Peyer's patch (tissue), 4 donors: ENCODE data around the gene LNX2. TPM values are rescaled to one million over a fixed set of nuclear protein-coding genes. Genes with fewer than 3 reads are reported as not detected.

ENCODE experiments used
- DNase-seq, 3 donors: peaks; one replicate each; pipeline ENCODE4 v3.0.0-alpha.2; 2017 to 2019
- H3K27ac ChIP-seq, 4 donors: fragments of 200-600 bp; sonication (generic); one replicate each; pipeline ENCODE4 v1.5.1; 2016 to 2019
- H3K27me3 ChIP-seq, 2 donors: fragments of 200-600 bp; sonication (generic); one replicate each; pipeline ENCODE4 v1.5.1; 2019
- H3K36me3 ChIP-seq, 3 donors: fragments of 200-600 bp; sonication (generic); one replicate each; pipeline ENCODE4 v1.5.1; 2016 to 2019
- H3K4me1 ChIP-seq, 4 donors: fragments of 200-600 bp; sonication (generic); one replicate each; pipeline ENCODE4 v1.5.1; 2016 to 2019
- H3K4me3 ChIP-seq, 4 donors: fragments of 200-600 bp; sonication (generic); 1 replicate in 3 of 4; 2 replicates in 1 of 4; pipeline ENCODE4 v1.5.1; 2016 to 2019; ENCODE audit warnings: mild to moderate bottlenecking in 1 of 4
- H3K9me3 ChIP-seq, 4 donors: fragments of 200-600 bp; sonication (generic); one replicate each; pipeline ENCODE4 v1.5.1; 2016 to 2019; ENCODE audit warnings: mild to moderate bottlenecking in 1 of 4
- CTCF ChIP-seq, 6 experiments: fragments of 450-650 bp in 4 of 6; fragments of 200-600 bp in 2 of 6; sonication (generic) in 1 of 6; IDR thresholded peaks; one replicate each; pipeline ENCODE4 v1.5.1; 2017 to 2019; ENCODE audit warnings: antibody characterized with exemption in 6 of 6, mild to moderate bottlenecking in 3 of 6, moderate library complexity in 1 of 6
- POLR2A ChIP-seq, 2 donors: fragments of 450-650 bp; IDR thresholded peaks; one replicate each; pipeline ENCODE4 v1.5.1; 2017; ENCODE audit warnings: antibody characterized with exemption in 2 of 2, mild to moderate bottlenecking in 2 of 2, moderate library complexity in 2 of 2
- total RNA-seq, 4 donors: library from RNA; depleted of rRNA; stranded (reverse); fragments of >200 nt; gene quantifications; one replicate each; pipeline ENCODE4 v1.1.0, GENCODE V29; 2016

Gene LNX2
- total RNA-seq, 4 donors from 2014 or later, result 12.4 to 39.6 (median 25.6) TPM

GRCh38 chr13:27505792-27506191 is 114.5 kb downstream of the LNX2 start:
- H3K4me3 ChIP-seq, result no peak overlapping the region
- H3K36me3 ChIP-seq, result no peaks in the 10 kb centered on the region
- H3K27ac ChIP-seq, result no peak overlapping the region
- no peaks in the 10 kb centered on the region for H3K27me3 ChIP-seq
- H3K9me3 ChIP-seq, result no peaks in the 10 kb centered on the region
- TF ChIP-seq POLR2A (IDR thresholded peaks at IDR 0.05) (no peak), CTCF (IDR thresholded peaks at IDR 0.05) (no peak)
- no peaks in the 10 kb centered on the region for H3K4me1 ChIP-seq
- DNase-seq, result no peak

- no peak for TF ChIP-seq CTCF (IDR thresholded peaks at IDR 0.05)
- TF ChIP-seq POLR2A (IDR thresholded peaks at IDR 0.05), result no peak
- Histone ChIP-seq H3K4me3 (no peak overlapping the region), H3K36me3 (no peaks in the 10 kb centered on the region), H3K4me1 (no peaks in the 10 kb centered on the region), H3K27ac (no peak overlapping the region), H3K9me3 (no peaks in the 10 kb centered on the region), H3K27me3 (no peaks in the 10 kb centered on the region)
- DNase-seq, result no peak
Measured at GRCh38 chr13:27504868-27505194, 115.5 kb downstream of the LNX2 start.

GRCh38 chr13:27504128-27504867 is 116.0 kb downstream of the LNX2 start:
- H3K4me1 ChIP-seq, result no peaks in the 10 kb centered on the region
- H3K4me3 ChIP-seq, result no peak overlapping the region
- no peaks in the 10 kb centered on the region for H3K36me3 ChIP-seq
- H3K9me3 ChIP-seq, result no peaks in the 10 kb centered on the region
- peak in 1 of 3 donors; percentile 28 for DNase-seq
- TF ChIP-seq CTCF (IDR thresholded peaks at IDR 0.05), result no peak
- no peaks in the 10 kb centered on the region for H3K27me3 ChIP-seq
- H3K27ac ChIP-seq, result no peak overlapping the region

GRCh38 chr13:27500806-27501534 is 119.4 kb downstream of the LNX2 start:
- Histone ChIP-seq H3K36me3 (no peaks in the 10 kb centered on the region), H3K4me3 (no peak overlapping the region), H3K9me3 (no peaks in the 10 kb centered on the region), H3K4me1 (no peaks in the 10 kb centered on the region), H3K27ac (no peak overlapping the region), H3K27me3 (no peaks in the 10 kb centered on the region)
- DNase-seq, result peak in 1 of 3 donors; percentile 26
- TF ChIP-seq POLR2A (IDR thresholded peaks at IDR 0.05) (no peak), CTCF (IDR thresholded peaks at IDR 0.05) (no peak)

GRCh38 chr13:27497563-27498230 is 122.6 kb downstream of the LNX2 start:
- Histone ChIP-seq H3K36me3 (no peaks in the 10 kb centered on the region), H3K4me3 (no peak overlapping the region), H3K4me1 (no peaks in the 10 kb centered on the region), H3K27me3 (no peaks in the 10 kb centered on the region), H3K9me3 (no peaks in the 10 kb centered on the region), H3K27ac (no peak overlapping the region)
- peak in 1 of 3 donors; percentile 8 for DNase-seq
- TF ChIP-seq CTCF (IDR thresholded peaks at IDR 0.05), result no peak
- no peak for TF ChIP-seq POLR2A (IDR thresholded peaks at IDR 0.05)
